BJ (cell line): ENCODE measurements around the gene SOCS3. TPM values are rescaled to one million over a fixed set of nuclear protein-coding genes. Genes with fewer than 3 reads are reported as not detected.

ENCODE experiments used
- CTCF ChIA-PET: fragments of 350-600 bp; formaldehyde crosslinking; extraction: SDS; loops from one replicate; lab custom pipeline; 2021; ENCODE audit warnings: antibody characterized with exemption, inconsistent platforms; lab: Yijun Ruan, JAX
- POLR2A ChIA-PET: fragments of 300-600 bp; sonication (Branson Sonifier 250); formaldehyde crosslinking; extraction: SDS; loops from one replicate; lab custom pipeline; 2021; ENCODE audit warnings: antibody characterized with exemption; lab: Charles Lee
- DNase-seq: peaks from one replicate; pipeline ENCODE4 v3.0.0-alpha.2; 2011; ENCODE audit warnings: low read depth
- H3K27me3 ChIP-seq: 2 replicates; pipeline ENCODE4 v1.6.0; 2011; ENCODE audit warnings: low read length; ENCODE audit not compliant: control insufficient read depth, insufficient read depth
- H3K36me3 ChIP-seq: 2 replicates; pipeline ENCODE4 v1.5.1; 2011; ENCODE audit warnings: low read length; ENCODE audit not compliant: control insufficient read depth, insufficient read depth
- H3K4me3 ChIP-seq: 2 replicates; pipeline ENCODE4 v1.5.1; 2011; ENCODE audit warnings: low read depth, mild to moderate bottlenecking, control low read depth, low read length
- CTCF ChIP-seq: IDR thresholded peaks from 2 replicates; pipeline ENCODE4 v1.5.1; 2011; ENCODE audit warnings: low read depth, mild to moderate bottlenecking, control low read depth, inconsistent platforms, low read length, moderate library complexity; ENCODE audit not compliant: insufficient read depth
- polyA plus RNA-seq: library from polyadenylated mRNA; depleted of rRNA; stranded (reverse); fragments of >200 nt; gene quantifications from 2 replicates; pipeline ENCODE4 v1.2.3, GENCODE V29; 2011; rRNA removed
- small RNA-seq: library from RNA; depleted of rRNA; stranded (forward); fragments of <200 nt; gene quantifications from one replicate; pipeline ENCODE3, GENCODE V24; 2012; ENCODE audit warnings: low replicate concordance, low read depth; ENCODE audit not compliant: insufficient read length

SOCS3 gene
- polyA plus RNA-seq, 1 experiment = 26.4 TPM

GRCh38 chr17:78307887-78308638 lies 51.8 kb downstream of the SOCS3 start:
- no peak for TF ChIP-seq CTCF
- Histone ChIP-seq H3K36me3 (no peaks in the 10 kb centered on the region), H3K4me3 (no peak overlapping the region), H3K27me3 (no peaks in the 10 kb centered on the region)
- ChIA-PET CTCF (interaction anchor here (0.6 to 2.1 kb wide), 5 partner anchors 8 to 57 kb away, joined by 3 to 5 read pairs (median 4); no protein-coding TSS in a partner anchor), POLR2A (no interaction called here)
- DNase-seq = no peak

GRCh38 chr17:78306913-78307312 lies 53.0 kb downstream of the SOCS3 start:
- no peak overlapping the region for H3K4me3 ChIP-seq
- H3K36me3 ChIP-seq = no peaks in the 10 kb centered on the region
- no peaks in the 10 kb centered on the region for H3K27me3 ChIP-seq
- no peak for DNase-seq
- TF ChIP-seq CTCF = no peak
- POLR2A ChIA-PET = no interaction called here
- CTCF ChIA-PET = interaction anchor here (1.4 to 1.6 kb wide), 2 partner anchors 10 to 18 kb away, joined by 4 read pairs; no protein-coding TSS in a partner anchor

Small RNA genes within 50 kb of the gene (small RNA-seq; reads per million reads assigned to genes)
- gene RF00415 (not detected), gene RN7SL236P (not detected)

Other genes with a start within 250 kb of the SOCS3 start
- 0.17 and 0.26 TPM in 2 replicates for gene TMC6, start 231.3 kb downstream of the SOCS3 start, polyA plus RNA-seq
- not detected in 2 replicates for gene TMC8, start 229.3 kb downstream of the SOCS3 start, polyA plus RNA-seq
- not detected in 2 replicates for gene C17orf99, start 213.7 kb downstream of the SOCS3 start, polyA plus RNA-seq
- 95.6 and 135 TPM in 2 replicates for gene SYNGR2, start 191.5 kb downstream of the SOCS3 start, polyA plus RNA-seq
- gene TK1, start 173.0 kb downstream of the SOCS3 start, polyA plus RNA-seq = 62.5 and 130 TPM in 2 replicates
- 28.0 and 32.1 TPM in 2 replicates for gene AFMID, start 172.7 kb downstream of the SOCS3 start, polyA plus RNA-seq
- 24.8 and 30.7 TPM in 2 replicates for gene BIRC5, start 145.8 kb downstream of the SOCS3 start, polyA plus RNA-seq
- gene TMEM235, start 128.4 kb downstream of the SOCS3 start, polyA plus RNA-seq = not detected in 2 replicates
- gene PGS1, start 18.6 kb upstream of the SOCS3 start, polyA plus RNA-seq = 26.7 and 37.7 TPM in 2 replicates
- not detected in 2 replicates for gene DNAH17, start 217.3 kb upstream of the SOCS3 start, polyA plus RNA-seq